IPS-11a (cell line): ENCODE results near the gene ANKRD7.
"Not testable (repeated sequence)": the region's sequence is repeated elsewhere in the genome, so short reads cannot be mapped to it uniquely, and the experiment has no call there.

ENCODE experiments used
- H3K4me3 ChIP-seq: one replicate; pipeline ENCODE4 v1.5.1; 2013; ENCODE audit warnings: low read depth, low read length, control low read depth

ANKRD7 gene

DNA sequence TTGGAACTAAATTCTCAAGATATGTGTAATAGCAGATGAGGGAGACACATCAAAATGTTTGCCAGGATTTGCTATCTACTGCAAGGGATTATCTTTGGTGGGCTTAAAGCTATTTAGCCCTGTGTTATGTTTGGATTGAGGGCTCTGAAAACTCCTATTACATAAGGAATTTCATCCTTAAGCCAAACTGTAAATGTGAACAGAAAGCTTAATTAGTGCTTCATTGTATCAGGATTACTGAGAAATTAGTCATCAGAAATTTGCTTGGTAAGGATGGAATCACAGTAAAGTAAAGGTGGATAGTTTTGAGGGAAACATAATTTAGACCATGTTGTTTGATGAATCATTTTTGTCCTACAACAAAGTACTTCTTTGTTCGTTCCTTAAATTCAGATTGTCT is 8.3 kb downstream of the ANKRD7 start:
- H3K4me3 ChIP-seq, result no peak overlapping the region

GRCh38 chr7:118233799-118234198 is 9.3 kb downstream of the ANKRD7 start:
- no peak overlapping the region for H3K4me3 ChIP-seq

- H3K4me3 ChIP-seq, result no peak overlapping the region
Measured at GRCh38 chr7:118239014-118239413, 14.5 kb downstream of the ANKRD7 start.

DNA sequence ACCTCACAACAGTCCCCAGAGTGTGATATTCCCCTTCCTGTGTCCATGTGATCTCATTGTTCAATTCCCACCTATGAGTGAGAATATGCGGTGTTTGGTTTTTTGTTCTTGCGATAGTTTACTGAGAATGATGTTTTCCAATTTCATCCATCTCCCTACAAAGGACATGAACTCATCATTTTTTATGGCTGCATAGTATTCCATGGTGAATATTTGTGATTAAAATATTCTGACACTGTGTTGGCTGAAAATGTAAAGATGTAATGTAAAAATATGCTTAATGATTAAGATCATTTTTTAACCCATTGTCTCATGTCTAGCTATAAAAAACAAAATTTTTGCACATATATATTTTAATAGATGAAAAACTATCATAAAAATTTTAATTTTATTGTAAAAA is 15.8 kb downstream of the ANKRD7 start:
- H3K4me3 ChIP-seq, result not testable (repeated sequence)

GRCh38 chr7:118243695-118244094 is 19.2 kb downstream of the ANKRD7 start:
- no peak overlapping the region for H3K4me3 ChIP-seq

DNA sequence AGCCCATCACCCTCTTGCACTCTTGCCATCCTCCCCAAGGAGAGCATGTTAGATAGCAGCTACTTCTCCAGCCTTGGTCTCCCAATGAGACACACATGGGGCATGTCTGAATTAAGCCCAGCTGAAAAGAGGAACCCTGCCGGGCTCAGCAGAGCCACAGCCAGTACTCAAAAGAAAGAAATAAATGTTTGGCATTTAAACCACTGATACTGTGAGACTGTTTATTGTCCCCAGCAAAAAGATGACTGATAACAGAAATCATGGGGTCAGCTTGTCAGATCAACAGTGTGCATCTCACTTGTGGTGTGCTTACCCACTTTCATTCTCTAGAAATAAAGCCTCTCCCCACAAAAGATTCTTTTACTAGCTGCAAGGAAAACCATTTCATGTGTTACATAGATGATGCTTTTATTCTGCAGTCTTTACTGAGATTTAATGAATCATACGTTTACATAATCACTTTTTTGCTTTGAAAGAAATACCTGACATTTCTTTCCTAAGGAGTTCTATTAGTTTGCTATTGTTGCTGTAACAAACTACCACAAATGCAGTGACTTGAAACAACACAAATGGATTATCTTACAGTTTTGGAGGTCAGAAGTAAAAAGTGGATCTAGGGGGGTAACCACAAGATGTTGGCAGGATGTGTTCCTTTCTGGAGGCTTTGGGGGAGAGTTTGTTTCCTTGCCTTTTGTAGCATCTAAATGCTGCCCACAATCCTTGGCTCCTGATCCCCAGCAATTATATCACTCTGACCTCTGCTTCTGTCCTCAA is 20.9 kb downstream of the ANKRD7 start:
- H3K4me3 ChIP-seq, result no peak overlapping the region

GRCh38 chr7:118250860-118251494 is 26.5 kb downstream of the ANKRD7 start:
- H3K4me3 ChIP-seq, result no peak overlapping the region

DNA sequence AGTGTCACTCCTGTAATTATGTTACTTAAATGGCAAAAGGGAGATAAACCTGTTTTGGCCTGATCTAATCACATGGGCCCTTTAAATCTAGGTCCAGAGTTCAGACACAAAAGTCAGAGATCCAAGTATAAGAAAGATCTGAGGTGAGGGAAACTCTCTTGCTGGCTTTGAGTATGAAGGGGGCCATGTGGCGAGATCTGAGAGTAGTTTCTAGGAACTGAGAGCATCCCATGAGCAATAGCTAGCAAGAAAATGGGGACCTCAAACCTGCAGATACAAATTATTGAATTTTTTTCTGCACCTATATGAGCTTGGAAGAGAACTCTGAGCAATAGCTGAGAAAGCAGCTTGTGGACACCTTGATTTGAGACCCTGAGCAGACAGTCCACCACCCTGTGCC is 27.6 kb downstream of the ANKRD7 start:
- H3K4me3 ChIP-seq, result no peak overlapping the region

DNA sequence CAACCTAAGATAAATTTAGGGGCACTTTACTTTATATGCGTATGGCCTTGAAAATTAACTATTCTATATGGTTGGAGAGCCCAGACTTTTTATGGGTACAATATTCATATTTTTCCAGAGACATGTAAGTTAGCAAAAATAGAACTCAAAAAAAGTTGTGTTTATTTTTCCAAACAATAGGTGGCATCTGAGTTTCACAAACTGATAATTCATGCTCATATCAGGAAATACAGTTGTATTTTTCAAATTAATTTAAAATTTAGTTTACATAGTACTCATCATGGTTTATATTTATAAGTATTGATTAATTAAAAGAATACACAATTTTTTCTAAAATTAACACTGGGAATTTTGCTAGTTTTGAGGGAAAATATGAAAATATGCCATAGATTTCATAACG is 34.6 kb downstream of the ANKRD7 start:
- H3K4me3 ChIP-seq, result no peak overlapping the region

DNA sequence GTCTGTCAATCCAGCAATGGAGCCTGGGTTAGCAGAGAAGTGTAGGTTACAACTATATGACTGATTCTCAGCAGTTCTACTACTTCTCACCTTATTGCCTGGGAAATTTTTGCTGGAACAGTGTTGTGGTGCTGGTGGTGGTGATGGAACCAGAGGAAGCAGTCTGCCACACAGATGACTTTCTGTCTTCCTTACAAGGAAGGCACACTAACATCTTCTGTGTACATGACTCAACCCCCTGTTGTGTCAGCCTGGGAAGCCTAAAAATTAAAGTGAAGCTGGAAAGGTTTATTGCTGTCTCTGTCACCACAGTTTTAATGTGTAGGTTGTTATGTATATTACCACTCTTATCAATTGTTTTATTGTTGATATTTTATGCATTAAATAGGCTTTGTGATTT is 40.3 kb downstream of the ANKRD7 start:
- no peak overlapping the region for H3K4me3 ChIP-seq

DNA sequence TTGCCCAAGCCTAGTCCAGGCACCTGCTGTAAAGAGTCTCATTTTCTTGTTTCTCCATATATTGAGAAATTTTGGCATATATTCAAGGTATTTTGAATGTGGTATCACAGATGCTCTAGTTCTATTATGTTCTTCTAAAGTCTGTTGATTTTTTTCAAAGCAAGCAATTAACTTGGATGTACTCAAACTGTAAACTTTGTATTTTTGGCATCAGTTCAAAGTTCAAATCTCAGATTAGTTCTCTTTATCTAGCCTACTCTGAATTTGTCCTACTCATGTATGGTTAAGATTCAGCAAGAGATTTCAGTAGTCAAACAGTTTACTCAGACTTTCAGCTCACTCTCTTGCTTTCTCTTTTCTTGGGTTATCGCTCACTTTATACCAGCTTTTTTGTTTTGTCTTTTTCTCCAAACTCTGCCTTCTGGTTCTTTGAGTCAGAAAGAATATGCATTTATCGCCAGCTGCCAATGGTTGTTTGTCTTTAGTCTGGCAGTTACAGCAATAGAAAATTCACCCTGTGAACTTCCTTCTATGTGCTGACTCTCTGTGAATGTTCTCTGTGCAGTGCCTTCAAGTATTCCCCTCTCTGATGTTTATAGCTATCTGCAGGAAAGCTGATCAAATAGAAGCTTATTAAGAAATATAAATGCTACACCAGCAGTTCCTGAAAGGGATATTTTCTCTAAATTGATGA is 56.0 kb downstream of the ANKRD7 start:
- no peak overlapping the region for H3K4me3 ChIP-seq

GRCh38 chr7:118281196-118281595 is 56.7 kb downstream of the ANKRD7 start:
- no peak overlapping the region for H3K4me3 ChIP-seq

GRCh38 chr7:118285358-118285757 is 60.9 kb downstream of the ANKRD7 start:
- no peak overlapping the region for H3K4me3 ChIP-seq

- H3K4me3 ChIP-seq, result no peak overlapping the region
Measured at GRCh38 chr7:118286131-118286530, 61.6 kb downstream of the ANKRD7 start.

DNA sequence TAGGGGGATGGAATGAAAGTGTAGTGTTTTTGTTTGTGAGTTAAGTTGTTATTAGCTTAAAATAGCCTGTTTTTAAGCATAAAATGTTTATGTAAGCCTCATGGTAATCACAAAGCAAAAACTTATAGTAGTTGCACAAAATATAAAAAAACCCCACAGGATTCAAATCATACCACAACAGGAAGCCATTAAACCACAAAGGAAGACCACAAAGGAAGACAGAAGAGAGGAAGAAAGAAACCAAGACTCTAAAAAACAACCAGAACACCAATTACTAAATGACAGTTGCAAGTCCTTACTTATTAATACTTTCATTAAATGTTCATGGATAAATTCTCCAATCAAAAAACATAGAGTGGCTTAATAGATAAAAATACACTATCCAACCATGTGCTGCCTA is 63.6 kb downstream of the ANKRD7 start:
- H3K4me3 ChIP-seq, result no peak overlapping the region

DNA sequence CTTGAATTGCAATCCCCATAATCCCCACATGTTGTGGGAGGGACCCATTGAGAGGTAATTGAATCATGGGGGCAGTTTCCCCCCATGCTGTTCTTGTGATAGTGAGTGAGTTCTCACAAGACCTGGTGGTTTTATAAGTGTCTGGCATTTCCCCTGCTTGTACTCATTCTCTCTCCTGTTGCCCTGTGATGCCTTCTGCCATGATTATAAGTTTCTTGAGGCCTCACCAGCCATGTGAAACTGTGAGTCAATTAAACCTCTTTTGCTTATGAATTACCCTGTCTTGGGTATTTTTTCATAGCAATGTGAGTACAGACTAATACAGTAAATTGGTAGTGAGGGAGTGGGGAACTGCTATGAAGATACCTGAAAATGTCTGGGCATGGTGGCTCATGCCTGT is 65.0 kb downstream of the ANKRD7 start:
- no peak overlapping the region for H3K4me3 ChIP-seq
